ENCODE data around the gene SPATA22.
A peak's percentile ranks its signal among the peaks of the same experiment; 100 is the strongest.
"Not testable (repeated sequence)": the region's sequence is repeated elsewhere in the genome, so short reads cannot be mapped to it uniquely, and the experiment has no call there.

SPATA22 gene

GRCh38 chr17:3474212-3474611 is 2.6 kb upstream of the SPATA22 start:
- DNase-seq (ENCODE audit: low spot score): peak; percentile 28

GRCh38 chr17:3472137-3472536 is 518 bp upstream of the SPATA22 start:
- no peak for DNase-seq (ENCODE audit: low spot score)

- DNase-seq (ENCODE audit: low spot score): no peak
Observed at GRCh38 chr17:3469529-3469928, 2.1 kb downstream of the SPATA22 start.

- not testable (repeated sequence) for DNase-seq (ENCODE audit: low spot score)
Observed at GRCh38 chr17:3466355-3466754, 5.3 kb downstream of the SPATA22 start.

- DNase-seq (ENCODE audit: low spot score): no peak
Observed at GRCh38 chr17:3448059-3448665, 23.5 kb downstream of the SPATA22 start.

GRCh38 chr17:3447625-3448024 is 24.0 kb downstream of the SPATA22 start:
- DNase-seq (ENCODE audit: low spot score): no peak

GRCh38 chr17:3440451-3440850 is 31.2 kb downstream of the SPATA22 start:
- no peak for DNase-seq (ENCODE audit: low spot score)

- DNase-seq (ENCODE audit: low spot score): no peak
Observed at GRCh38 chr17:3438368-3438767, 33.3 kb downstream of the SPATA22 start.

GRCh38 chr17:3433741-3434140 is 37.9 kb downstream of the SPATA22 start, which contains the start of gene OR1E2:
TSS of gene OR1E2 (minus strand) at chr17:3433841. CDS start at chr17:3433841, 0 bp downstream.
- DNase-seq (ENCODE audit: low spot score): no peak

- not testable (repeated sequence) for DNase-seq (ENCODE audit: low spot score)
Observed at GRCh38 chr17:3433215-3433614, 38.4 kb downstream of the SPATA22 start.

GRCh38 chr17:3418222-3418621 is 53.4 kb downstream of the SPATA22 start:
- no peak for DNase-seq (ENCODE audit: low spot score)

GRCh38 chr17:3415610-3416009 is 56.0 kb downstream of the SPATA22 start:
- DNase-seq (ENCODE audit: low spot score): no peak

GRCh38 chr17:3412216-3412615 is 59.4 kb downstream of the SPATA22 start:
- not testable (repeated sequence) for DNase-seq (ENCODE audit: low spot score)

GRCh38 chr17:3411070-3411469 is 60.5 kb downstream of the SPATA22 start, which contains the start of gene OR3A3:
TSS of gene OR3A3 (plus strand) at chr17:3411370.
- no peak for DNase-seq (ENCODE audit: low spot score)

GRCh38 chr17:3403856-3404255 is 67.8 kb downstream of the SPATA22 start:
- DNase-seq (ENCODE audit: low spot score): not testable (repeated sequence)

- no peak for DNase-seq (ENCODE audit: low spot score)
Observed at GRCh38 chr17:3401786-3402185, 69.8 kb downstream of the SPATA22 start.

GRCh38 chr17:3400055-3400454 is 71.6 kb downstream of the SPATA22 start:
- DNase-seq (ENCODE audit: low spot score): no peak

GRCh38 chr17:3398310-3398709 is 73.3 kb downstream of the SPATA22 start, which contains the start of gene OR1E1:
TSS of gene OR1E1 (minus strand) at chr17:3398410. CDS start at chr17:3398410, 0 bp downstream.
- DNase-seq (ENCODE audit: low spot score): no peak

- DNase-seq (ENCODE audit: low spot score): not testable (repeated sequence)
Observed at GRCh38 chr17:3397801-3398200, 73.8 kb downstream of the SPATA22 start.
